Measurements from ENCODE around the gene SLC66A1. TPM values are rescaled to one million over a fixed set of nuclear protein-coding genes. Genes with fewer than 3 reads are reported as not detected.

SLC66A1 gene
- total and polyA plus RNA-seq, 9 of the 15 experiments (the other 6 are each of a cell fraction or from before 2014, with no cell fraction given), result 1.2 to 40.8 (median 18.6) TPM

DNA sequence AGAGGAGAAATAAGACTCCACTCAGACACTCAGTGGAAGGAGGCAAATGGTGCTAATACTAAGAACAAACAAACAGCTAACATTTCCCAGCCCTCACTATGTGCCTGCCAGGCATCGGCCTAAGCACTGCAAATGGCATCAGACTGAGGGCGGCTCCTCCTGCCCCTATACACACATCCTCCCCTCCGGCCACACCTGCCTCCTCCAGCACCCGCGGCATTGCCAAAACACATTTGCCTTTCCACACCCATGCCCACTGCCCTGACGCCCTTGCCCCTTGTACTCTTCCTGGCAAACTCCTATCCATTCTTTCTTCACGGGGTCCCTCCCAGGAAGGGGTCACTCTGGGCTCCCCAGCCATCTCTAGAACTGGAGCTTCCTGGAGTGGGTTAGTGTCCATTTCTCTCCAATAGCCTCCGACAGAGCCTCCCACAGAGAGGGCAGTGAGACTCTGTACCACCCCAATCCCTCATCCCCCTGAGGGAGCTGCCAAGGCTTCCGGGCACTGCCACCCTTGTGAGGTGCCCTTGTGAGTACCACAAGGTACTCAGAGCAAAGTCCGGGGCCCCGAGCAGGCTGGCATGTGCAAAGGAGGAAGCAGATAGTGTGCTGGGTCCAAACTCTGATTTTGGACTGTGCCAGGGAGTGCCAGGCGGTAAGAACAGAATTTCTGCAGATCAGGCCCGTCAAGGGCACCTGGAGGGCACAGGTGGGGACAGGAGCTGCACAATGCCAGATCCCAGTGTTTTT is 24.5 kb upstream of the SLC66A1 start (continued):
- no peak for TF ChIP-seq POLR2AphosphoS5 (IDR thresholded peaks at IDR 0.05; ENCODE audit: control insufficient read depth, insufficient read depth, low read depth, low read length)
- TF ChIP-seq NFXL1 (CRISPR knock-in tag; IDR thresholded peaks at IDR 0.05), result no peak
- TF ChIP-seq BMI1 (IDR thresholded peaks at IDR 0.05; ENCODE audit: low read length), result no peak
- no peak for TF ChIP-seq ZNF124 (CRISPR knock-in tag; IDR thresholded peaks at IDR 0.05)
- no peak for TF ChIP-seq RUNX1 (IDR thresholded peaks at IDR 0.05; ENCODE audit: low read depth)
- no peak for TF ChIP-seq CREM (IDR thresholded peaks at IDR 0.05; ENCODE audit: low read depth)
- no peak for TF ChIP-seq ZNF778 (CRISPR knock-in tag; IDR thresholded peaks at IDR 0.05)
- TF ChIP-seq, protein P1, sequence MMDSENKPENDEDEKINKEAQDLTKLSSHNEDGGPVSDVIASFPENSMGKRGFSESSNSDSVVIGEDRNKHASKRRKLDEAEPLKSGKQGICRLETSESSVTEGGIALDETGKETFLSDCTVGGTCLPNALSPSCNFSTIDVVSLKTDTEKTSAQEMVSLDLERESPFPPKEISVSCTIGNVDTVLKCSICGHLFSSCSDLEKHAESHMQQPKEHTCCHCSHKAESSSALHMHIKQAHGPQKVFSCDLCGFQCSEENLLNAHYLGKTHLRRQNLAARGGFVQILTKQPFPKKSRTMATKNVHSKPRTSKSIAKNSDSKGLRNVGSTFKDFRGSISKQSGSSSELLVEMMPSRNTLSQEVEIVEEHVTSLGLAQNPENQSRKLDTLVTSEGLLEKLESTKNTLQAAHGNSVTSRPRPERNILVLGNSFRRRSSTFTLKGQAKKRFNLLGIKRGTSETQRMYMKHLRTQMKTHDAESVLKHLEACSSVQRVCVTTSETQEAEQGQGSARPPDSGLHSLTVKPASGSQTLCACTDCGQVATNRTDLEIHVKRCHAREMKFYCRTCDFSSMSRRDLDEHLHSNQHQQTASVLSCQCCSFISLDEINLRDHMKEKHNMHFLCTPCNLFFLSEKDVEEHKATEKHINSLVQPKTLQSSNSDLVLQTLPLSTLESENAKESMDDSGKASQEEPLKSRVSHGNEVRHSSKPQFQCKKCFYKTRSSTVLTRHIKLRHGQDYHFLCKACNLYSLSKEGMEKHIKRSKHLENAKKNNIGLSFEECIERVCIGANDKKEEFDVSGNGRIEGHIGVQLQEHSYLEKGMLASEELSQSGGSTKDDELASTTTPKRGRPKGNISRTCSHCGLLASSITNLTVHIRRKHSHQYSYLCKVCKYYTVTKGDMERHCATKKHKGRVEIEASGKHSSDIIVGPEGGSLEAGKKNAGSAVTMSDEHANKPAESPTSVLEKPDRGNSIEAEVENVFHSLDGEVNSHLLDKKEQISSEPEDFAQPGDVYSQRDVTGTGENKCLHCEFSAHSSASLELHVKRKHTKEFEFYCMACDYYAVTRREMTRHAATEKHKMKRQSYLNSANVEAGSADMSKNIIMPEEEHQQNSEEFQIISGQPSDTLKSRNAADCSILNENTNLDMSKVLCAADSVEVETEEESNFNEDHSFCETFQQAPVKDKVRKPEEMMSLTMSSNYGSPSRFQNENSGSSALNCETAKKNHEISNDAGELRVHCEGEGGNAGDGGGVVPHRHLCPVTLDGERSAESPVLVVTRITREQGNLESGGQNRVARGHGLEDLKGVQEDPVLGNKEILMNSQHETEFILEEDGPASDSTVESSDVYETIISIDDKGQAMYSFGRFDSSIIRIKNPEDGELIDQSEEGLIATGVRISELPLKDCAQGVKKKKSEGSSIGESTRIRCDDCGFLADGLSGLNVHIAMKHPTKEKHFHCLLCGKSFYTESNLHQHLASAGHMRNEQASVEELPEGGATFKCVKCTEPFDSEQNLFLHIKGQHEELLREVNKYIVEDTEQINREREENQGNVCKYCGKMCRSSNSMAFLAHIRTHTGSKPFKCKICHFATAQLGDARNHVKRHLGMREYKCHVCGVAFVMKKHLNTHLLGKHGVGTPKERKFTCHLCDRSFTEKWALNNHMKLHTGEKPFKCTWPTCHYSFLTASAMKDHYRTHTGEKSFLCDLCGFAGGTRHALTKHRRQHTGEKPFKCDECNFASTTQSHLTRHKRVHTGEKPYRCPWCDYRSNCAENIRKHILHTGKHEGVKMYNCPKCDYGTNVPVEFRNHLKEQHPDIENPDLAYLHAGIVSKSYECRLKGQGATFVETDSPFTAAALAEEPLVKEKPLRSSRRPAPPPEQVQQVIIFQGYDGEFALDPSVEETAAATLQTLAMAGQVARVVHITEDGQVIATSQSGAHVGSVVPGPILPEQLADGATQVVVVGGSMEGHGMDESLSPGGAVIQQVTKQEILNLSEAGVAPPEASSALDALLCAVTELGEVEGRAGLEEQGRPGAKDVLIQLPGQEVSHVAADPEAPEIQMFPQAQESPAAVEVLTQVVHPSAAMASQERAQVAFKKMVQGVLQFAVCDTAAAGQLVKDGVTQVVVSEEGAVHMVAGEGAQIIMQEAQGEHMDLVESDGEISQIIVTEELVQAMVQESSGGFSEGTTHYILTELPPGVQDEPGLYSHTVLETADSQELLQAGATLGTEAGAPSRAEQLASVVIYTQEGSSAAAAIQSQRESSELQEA (IDR thresholded peaks at IDR 0.05; ENCODE audit: low read depth), result no peak
- TF ChIP-seq, protein P2, sequence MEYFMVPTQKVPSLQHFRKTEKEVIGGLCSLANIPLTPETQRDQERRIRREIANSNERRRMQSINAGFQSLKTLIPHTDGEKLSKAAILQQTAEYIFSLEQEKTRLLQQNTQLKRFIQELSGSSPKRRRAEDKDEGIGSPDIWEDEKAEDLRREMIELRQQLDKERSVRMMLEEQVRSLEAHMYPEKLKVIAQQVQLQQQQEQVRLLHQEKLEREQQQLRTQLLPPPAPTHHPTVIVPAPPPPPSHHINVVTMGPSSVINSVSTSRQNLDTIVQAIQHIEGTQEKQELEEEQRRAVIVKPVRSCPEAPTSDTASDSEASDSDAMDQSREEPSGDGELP (CRISPR knock-in tag; IDR thresholded peaks at IDR 0.05; ENCODE audit: borderline replicate concordance), result no peak
- no peak for TF ChIP-seq NCOR1 (IDR thresholded peaks at IDR 0.05)

All from K562 (cell line).